NCI-H2029 treated with DMSO at 0.1 percent for 48 hours (cell line): ENCODE data around the gene TXNDC2.
"Not testable (repeated sequence)": the region's sequence is repeated elsewhere in the genome, so short reads cannot be mapped to it uniquely, and the experiment has no call there.

Experiments
- DNase-seq: peaks from one replicate; lab custom pipeline; 2025; lab: John Stamatoyannopoulos, UW

The TXNDC2 gene

GRCh38 chr18:9885170-9886004 is at the start of gene TXNDC2:
Gene TXNDC2, plus strand, starts transcription at chr18:9885973. Its CDS starts 708 bp downstream, at chr18:9886681.
- no peak for DNase-seq

DNA sequence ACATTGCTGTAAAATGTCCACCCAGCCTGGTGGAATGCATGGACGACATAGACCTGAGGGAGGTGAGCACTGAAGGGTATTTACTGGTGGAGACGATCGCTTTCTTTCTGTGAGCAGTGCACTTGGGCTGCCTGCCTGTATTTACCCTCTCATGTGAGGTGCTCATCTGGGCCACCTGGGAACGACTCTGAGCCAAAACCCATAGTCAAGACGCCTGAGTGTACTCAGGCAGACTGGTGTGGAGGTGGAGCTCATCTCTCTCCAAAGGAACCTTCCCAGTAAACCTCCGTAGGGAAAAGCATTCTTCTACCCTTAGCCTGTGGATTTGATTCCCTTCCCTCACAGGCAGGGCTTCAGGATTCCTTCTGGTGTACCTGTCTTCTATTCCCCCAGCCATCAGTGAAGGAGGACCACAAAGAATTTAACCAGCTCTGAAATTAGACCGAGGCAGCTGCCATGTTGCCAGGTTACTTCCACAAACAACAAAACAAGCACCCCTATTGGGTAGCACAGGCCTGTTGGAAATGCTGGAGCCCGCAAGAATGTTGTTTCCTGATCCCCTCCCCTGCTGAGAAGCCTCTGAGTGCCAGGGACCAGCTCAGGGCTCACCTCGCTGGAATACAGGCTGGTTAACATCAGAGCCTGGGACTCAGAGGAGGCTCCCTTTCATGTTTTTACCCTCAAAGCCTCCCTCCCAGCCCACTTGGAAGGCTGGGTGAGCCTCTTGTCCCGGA is 47.5 kb upstream of the TXNDC2 start:
- peak; percentile 88 for DNase-seq

DNA sequence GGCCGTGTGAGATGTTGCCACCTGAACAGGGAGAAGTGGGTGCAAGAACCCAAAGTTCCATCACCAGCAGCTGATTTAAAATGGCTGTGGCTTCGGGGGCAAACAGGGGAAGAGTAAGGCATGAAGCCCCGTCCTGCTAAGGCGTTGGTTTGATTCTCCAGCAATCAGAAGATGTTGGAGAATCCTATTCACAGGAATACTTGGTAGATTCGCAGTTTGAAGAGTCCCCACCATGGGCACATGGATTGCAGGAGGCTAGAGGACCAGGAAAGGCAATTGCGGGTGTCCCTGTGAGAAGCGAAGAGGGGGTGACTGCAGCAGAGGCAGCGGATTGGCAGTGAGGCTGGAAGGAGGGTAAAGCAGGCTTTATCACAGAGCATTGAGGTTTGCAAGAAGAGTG is 46.6 kb upstream of the TXNDC2 start:
- no peak for DNase-seq

GRCh38 chr18:9839853-9840252 is 45.9 kb upstream of the TXNDC2 start:
- no peak for DNase-seq

DNA sequence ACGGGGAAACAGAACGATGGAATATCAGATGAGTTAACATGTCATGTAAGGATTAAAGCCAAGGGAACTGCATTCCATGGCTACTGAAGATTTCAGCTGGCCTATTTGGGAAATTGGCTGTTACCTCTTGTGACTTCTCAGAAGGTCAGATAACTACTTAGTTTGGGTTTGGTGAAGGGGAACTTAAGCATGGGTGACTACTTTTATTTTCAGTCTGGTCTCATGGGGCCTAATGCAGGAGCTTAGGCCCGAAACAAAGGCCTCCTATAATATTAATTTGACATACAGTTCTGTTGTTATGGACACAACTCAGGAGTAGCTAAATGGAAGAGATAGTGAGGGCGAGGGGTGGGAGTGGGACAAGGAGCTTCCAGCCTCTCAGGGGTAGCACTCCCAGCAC is 44.0 kb upstream of the TXNDC2 start:
- no peak for DNase-seq

DNA sequence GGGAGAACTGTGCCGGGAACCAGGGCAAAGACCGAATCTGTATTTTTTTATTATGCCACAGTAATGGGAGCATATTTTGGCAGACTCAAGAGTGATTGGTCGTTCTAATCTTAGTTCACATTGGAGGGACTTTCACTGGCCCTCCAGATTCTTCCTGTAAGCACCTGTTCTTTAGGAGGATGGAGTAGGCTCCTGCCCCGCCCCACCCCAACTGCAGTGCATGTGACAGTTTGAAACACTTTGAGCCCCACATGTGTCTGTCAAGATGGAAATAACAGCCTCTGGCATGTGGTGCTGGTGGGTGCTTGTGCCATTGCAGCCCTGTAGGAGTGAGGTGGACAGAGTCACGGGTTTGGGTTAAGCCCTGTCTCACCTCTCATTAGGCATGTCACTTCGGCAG is 43.3 kb upstream of the TXNDC2 start:
- no peak for DNase-seq

- DNase-seq = no peak
Measured at GRCh38 chr18:9845256-9845655, 40.5 kb upstream of the TXNDC2 start.

GRCh38 chr18:9846162-9846925 is 39.4 kb upstream of the TXNDC2 start:
- no peak for DNase-seq

- DNase-seq = no peak
Measured at GRCh38 chr18:9848170-9848879, 37.4 kb upstream of the TXNDC2 start.

DNA sequence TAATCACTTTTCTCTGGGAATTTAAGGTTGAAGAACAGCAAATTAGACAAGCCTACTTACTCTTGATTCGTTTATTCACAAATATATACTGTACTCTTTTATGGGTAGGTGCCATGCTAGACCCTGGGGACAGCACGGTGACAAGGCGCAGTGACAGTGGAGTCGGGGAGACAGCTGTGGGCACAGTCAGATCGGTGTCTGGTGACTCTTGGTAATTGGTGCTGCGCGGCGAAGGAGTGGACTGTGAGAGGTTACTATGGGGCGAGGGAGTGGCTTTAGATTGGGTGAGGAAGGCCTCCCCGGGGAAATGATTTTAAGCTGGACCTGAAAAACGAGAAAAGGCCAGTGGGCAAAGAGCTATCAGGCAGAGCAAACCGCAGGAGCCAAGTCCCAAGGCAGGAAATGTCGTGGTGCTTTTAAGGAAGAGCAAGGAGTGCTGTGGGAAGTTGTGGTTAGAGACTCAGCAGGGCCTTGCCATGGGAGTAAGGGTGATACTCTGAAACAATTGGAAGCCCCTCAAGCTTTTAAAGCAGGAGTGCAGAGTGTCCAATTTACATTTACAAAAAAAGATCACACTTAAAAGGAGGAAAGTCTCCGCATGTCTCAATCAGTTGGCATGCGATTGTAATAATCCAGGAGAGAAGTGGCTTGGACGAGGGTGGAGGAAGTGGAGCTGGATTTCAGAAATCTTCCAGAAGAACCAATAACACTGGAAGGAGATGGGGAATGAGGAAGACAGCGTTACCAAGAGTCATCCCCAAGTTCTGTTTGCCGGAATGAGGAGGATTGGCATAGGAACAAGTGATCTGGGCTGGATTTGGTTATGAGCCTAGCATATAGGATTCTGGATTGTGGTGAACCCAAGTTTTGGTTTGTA is 36.1 kb upstream of the TXNDC2 start:
- no peak for DNase-seq

DNA sequence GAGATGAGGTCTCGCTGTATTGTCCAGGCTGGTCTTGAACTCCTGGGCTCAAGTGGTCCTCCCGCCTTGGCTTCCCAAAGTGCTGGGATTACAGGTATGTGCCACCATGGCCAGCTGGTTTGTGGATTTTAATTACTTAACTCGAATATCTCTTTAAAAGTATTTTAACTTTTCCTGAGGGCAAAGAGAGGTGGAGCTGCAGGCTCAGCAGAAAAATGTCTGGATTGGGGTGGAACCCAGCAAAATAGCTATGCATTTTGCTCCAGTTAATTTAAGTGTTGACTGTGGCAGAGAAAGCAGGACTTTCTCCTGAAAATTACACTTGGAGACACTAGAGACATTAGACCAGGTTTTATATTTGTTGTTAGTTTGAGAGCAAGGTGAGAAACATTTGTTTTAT is 35.5 kb upstream of the TXNDC2 start:
- DNase-seq = no peak

GRCh38 chr18:9851511-9851910 is 34.3 kb upstream of the TXNDC2 start:
- DNase-seq = no peak

GRCh38 chr18:9852266-9853081 is 33.3 kb upstream of the TXNDC2 start:
- DNase-seq = no peak

- no peak for DNase-seq
Measured at GRCh38 chr18:9854801-9855676, 30.7 kb upstream of the TXNDC2 start.

GRCh38 chr18:9855681-9856080 is 30.1 kb upstream of the TXNDC2 start:
- DNase-seq = no peak

DNA sequence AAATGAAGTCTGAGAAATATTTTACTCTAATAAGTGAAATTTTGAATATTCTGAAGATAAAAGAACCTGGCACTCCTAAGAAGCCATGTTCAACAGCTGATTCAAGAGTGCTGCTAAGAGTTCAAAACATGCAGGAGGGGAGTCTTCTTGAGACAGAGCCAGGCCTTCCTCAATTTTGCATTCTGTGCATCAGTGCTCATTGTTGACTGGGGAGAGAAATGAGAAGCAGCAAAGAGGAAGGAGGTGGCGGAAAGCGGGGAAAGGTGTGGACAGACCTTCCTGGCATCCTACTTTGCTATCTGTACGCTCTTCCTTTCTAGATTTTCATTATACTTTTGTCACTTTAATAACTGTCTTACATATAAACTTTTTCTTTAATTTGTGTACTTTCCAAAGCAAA is 29.7 kb upstream of the TXNDC2 start:
- DNase-seq = no peak

GRCh38 chr18:9857479-9857998 is 28.2 kb upstream of the TXNDC2 start:
- DNase-seq = not testable (repeated sequence)

DNA sequence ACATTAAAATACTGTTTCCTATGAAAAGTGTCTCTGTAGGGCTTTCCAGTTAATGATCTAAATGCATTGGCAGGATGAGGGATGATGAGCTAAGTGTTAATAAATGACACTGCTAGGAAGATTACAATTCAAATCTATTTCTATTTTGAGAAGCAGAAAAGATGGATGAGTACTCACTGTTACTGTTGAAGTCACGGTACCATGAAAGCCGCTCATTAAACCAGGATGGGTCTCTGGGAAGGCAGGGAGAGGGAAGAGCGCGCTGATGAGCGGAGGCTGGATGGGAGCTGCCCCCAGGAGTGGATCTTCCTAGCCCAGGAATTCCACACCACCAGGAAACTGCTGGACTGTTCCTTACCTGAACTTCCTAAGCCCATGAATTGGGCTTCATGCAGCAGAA is 27.1 kb upstream of the TXNDC2 start:
- DNase-seq = no peak

- DNase-seq = no peak
Measured at GRCh38 chr18:9859232-9859631, 26.5 kb upstream of the TXNDC2 start.
